ENCODE results near the gene NOSTRIN.
A peak's percentile ranks its signal among the peaks of the same experiment; 100 is the strongest.

The NOSTRIN gene

GRCh38 chr2:168892327-168892726, 89.9 kb downstream of the NOSTRIN start:
- DNase-seq, result no peak

- no peak for DNase-seq
These were observed 91.7 kb downstream of the NOSTRIN start for GRCh38 chr2:168894101-168894500.

GRCh38 chr2:168894720-168895119, 92.3 kb downstream of the NOSTRIN start:
- DNase-seq, result no peak

GRCh38 chr2:168895771-168896170, 93.3 kb downstream of the NOSTRIN start:
- DNase-seq, result no peak

GRCh38 chr2:168896783-168897182, 94.3 kb downstream of the NOSTRIN start:
- no peak for DNase-seq

GRCh38 chr2:168897449-168897848, 95.0 kb downstream of the NOSTRIN start:
- no peak for DNase-seq

- DNase-seq, result no peak
These were observed 98.6 kb downstream of the NOSTRIN start, which contains the start of gene G6PC2 for GRCh38 chr2:168901003-168901402. Gene G6PC2 (plus strand): TSS chr2:168901291. CDS start chr2:168901332, 41 bp downstream.

- no peak for DNase-seq
These were observed 101.5 kb downstream of the NOSTRIN start for GRCh38 chr2:168903888-168904287.

GRCh38 chr2:168904358-168904757, 101.9 kb downstream of the NOSTRIN start:
- no peak for DNase-seq

GRCh38 chr2:168907940-168908662, 105.7 kb downstream of the NOSTRIN start:
- no peak for DNase-seq

GRCh38 chr2:168910330-168910729, 107.9 kb downstream of the NOSTRIN start:
- peak; percentile 82 for DNase-seq

- DNase-seq, result no peak
These were observed 110.0 kb downstream of the NOSTRIN start for GRCh38 chr2:168912466-168912865.

- peak; percentile 59 for DNase-seq
These were observed 110.5 kb downstream of the NOSTRIN start for GRCh38 chr2:168912901-168913369.

- no peak for DNase-seq
These were observed 111.1 kb downstream of the NOSTRIN start for GRCh38 chr2:168913495-168913894.

Measured in NCI-H524 treated with DMSO at 0.1 percent for 48 hours (cell line).